PFSK-1 (cell line): ENCODE data around the gene DDX46. TPM values are rescaled to one million over a fixed set of nuclear protein-coding genes. Genes with fewer than 3 reads are reported as not detected.
A peak's percentile ranks its signal among the peaks of the same experiment; 100 is the strongest.

ENCODE experiments used
- FOXP2 ChIP-seq: optimal IDR thresholded peaks from 2 replicates; pipeline ENCODE3; 2011; ENCODE audit warnings: borderline replicate concordance, control low read depth, inconsistent platforms; ENCODE audit not compliant: insufficient read depth; ENCODE audit errors: extremely low read length, extremely low read depth
- POLR2AphosphoS5 ChIP-seq: IDR thresholded peaks from 2 replicates; pipeline ENCODE4 v1.6.1; 2012; ENCODE audit warnings: low read depth, mild to moderate bottlenecking, control low read depth, low read length, moderate library complexity
- REST ChIP-seq, 2 experiments: IDR thresholded peaks; 2 replicates each; pipeline versions ENCODE4 v1.6.1 to v1.8.0; 2011 to 2012; ENCODE audit warnings: low read depth in 2 of 2, low read length in 2 of 2, control low read depth in 1 of 2, inconsistent platforms in 1 of 2, mild to moderate bottlenecking in 1 of 2, moderate library complexity in 1 of 2; ENCODE audit not compliant: insufficient read depth in 1 of 2
- SIN3A ChIP-seq: IDR thresholded peaks from 2 replicates; pipeline ENCODE4 v1.6.1; 2012; ENCODE audit warnings: mild to moderate bottlenecking, low read length, moderate library complexity, borderline replicate concordance; ENCODE audit not compliant: insufficient read depth
- TAF1 ChIP-seq: IDR thresholded peaks from 2 replicates; pipeline ENCODE4 v1.6.1; 2012; ENCODE audit warnings: low read length, control low read depth, borderline replicate concordance; ENCODE audit not compliant: insufficient read depth
- polyA plus RNA-seq: library from polyadenylated mRNA; unstranded; fragments of >200 nt; gene quantifications from one replicate; pipeline ENCODE4 v1.2.1, GENCODE V29; 2012; ENCODE audit warnings: low read depth, missing spikeins; ENCODE audit not compliant: insufficient read length

The DDX46 gene
- polyA plus RNA-seq, result 19.6 TPM

GRCh38 chr5:134758504-134759341, at the start of gene DDX46:
DDX46 (plus strand) TSS chr5:134758779; CDS start chr5:134758939, 160 bp downstream.
- TF ChIP-seq REST (IDR thresholded peaks at IDR 0.05; ENCODE audit: insufficient read depth in 1 of 2, low read depth in 2 of 2, low read length in 2 of 2), result peak; percentile 29 to 66; a peak in 1 of 4 replicates
- peak; percentile 83 for TF ChIP-seq POLR2AphosphoS5
- TF ChIP-seq FOXP2, result peak; percentile 97
- TF ChIP-seq TAF1, result peak; percentile 93
- peak; percentile 43; the same call in 1 of the 2 replicates for TF ChIP-seq SIN3A

GRCh38 chr5:134714120-134714519, 44.5 kb upstream of the DDX46 start:
- TF ChIP-seq REST (IDR thresholded peaks at IDR 0.05; ENCODE audit: insufficient read depth in 1 of 2, low read depth in 2 of 2, low read length in 2 of 2) (no peak), FOXP2 (no peak)

GRCh38 chr5:134714541-134714940, 44.0 kb upstream of the DDX46 start:
- no peak for TF ChIP-seq SIN3A
- TF ChIP-seq REST (IDR thresholded peaks at IDR 0.05; ENCODE audit: insufficient read depth in 1 of 2, low read depth in 2 of 2, low read length in 2 of 2), result no peak
- TF ChIP-seq FOXP2, result no peak
- no peak for TF ChIP-seq TAF1
- TF ChIP-seq POLR2AphosphoS5, result no peak

- TF ChIP-seq SIN3A (no peak), TAF1 (no peak), POLR2AphosphoS5 (no peak), FOXP2 (no peak), REST (IDR thresholded peaks at IDR 0.05; ENCODE audit: insufficient read depth in 1 of 2, low read depth in 2 of 2, low read length in 2 of 2) (no peak)
These were observed 33.7 kb upstream of the DDX46 start for GRCh38 chr5:134724872-134725271.
